Choroid plexus epithelial cell (primary cell): ENCODE measurements around the gene ADK.
A peak's percentile ranks its signal among the peaks of the same experiment; 100 is the strongest.

Source experiments
- DNase-seq: peaks from one replicate; pipeline ENCODE4 v3.0.0-alpha.2; 2010; ENCODE audit warnings: low read depth
- H3K4me3 ChIP-seq: 2 replicates; pipeline ENCODE4 v1.5.1; 2011; ENCODE audit warnings: low read depth, mild to moderate bottlenecking, control low read depth, low read length, moderate library complexity
- CTCF ChIP-seq: conservative IDR thresholded peaks from 2 replicates; pipeline ENCODE4 v1.5.1; 2011; ENCODE audit warnings: low read depth, mild to moderate bottlenecking, control low read depth, inconsistent platforms, low read length, moderate library complexity

Gene ADK

GRCh38 chr10:74599672-74600071 lies 448.7 kb downstream of the ADK start:
- H3K4me3 ChIP-seq, result no peak overlapping the region
- no peak for TF ChIP-seq CTCF
- DNase-seq, result no peak

GRCh38 chr10:74600170-74600569 lies 449.1 kb downstream of the ADK start:
- no peak for DNase-seq
- H3K4me3 ChIP-seq, result no peak overlapping the region
- TF ChIP-seq CTCF, result no peak

- TF ChIP-seq CTCF, result no peak
- no peak overlapping the region for H3K4me3 ChIP-seq
- DNase-seq, result no peak
These were observed 451.6 kb downstream of the ADK start for GRCh38 chr10:74602576-74602975.

GRCh38 chr10:74610299-74610698 lies 459.3 kb downstream of the ADK start:
- TF ChIP-seq CTCF, result no peak
- no peak for DNase-seq
- H3K4me3 ChIP-seq, result no peak overlapping the region

GRCh38 chr10:74612195-74612594 lies 461.2 kb downstream of the ADK start:
- no peak for TF ChIP-seq CTCF
- H3K4me3 ChIP-seq, result no peak overlapping the region
- DNase-seq, result peak; percentile 32

- no peak overlapping the region for H3K4me3 ChIP-seq
- no peak for DNase-seq
- no peak for TF ChIP-seq CTCF
These were observed 469.6 kb downstream of the ADK start for GRCh38 chr10:74620626-74621025.

- DNase-seq, result no peak
- no peak for TF ChIP-seq CTCF
- no peak overlapping the region for H3K4me3 ChIP-seq
These were observed 472.8 kb downstream of the ADK start for GRCh38 chr10:74623786-74624185.
